Activated CD8-positive, alpha-beta memory T cell treated with anti-CD3 and anti-CD28 coated beads, Interleukin-2, amount 10 ng/mL, durations not matched to agents 7 days and 5 days (primary cell): ENCODE measurements around the gene IP6K3. TPM values are rescaled to one million over a fixed set of nuclear protein-coding genes. Genes with fewer than 3 reads are reported as not detected.

Source experiments
- ATAC-seq: fragments of 150-1000 bp; cut with Tn5 transposase; one replicate; pipeline ENCODE4 v1.10.0; 2021; ENCODE audit warnings: moderate library complexity
- CTCF ChIA-PET: fragments of 350-600 bp; sonication (Branson Sonifier 250); formaldehyde crosslinking; loops from one replicate; lab custom pipeline; 2021; ENCODE audit warnings: antibody characterized with exemption; lab: Charles Lee
- DNase-seq: peaks from one replicate; pipeline ENCODE4 v3.0.0-alpha.2; 2020
- H3K27ac Mint-ChIP-seq: one replicate; pipeline ENCODE4 v1.8.0; 2021; ENCODE audit warnings: mild to moderate bottlenecking, mixed read lengths
- H3K27me3 Mint-ChIP-seq: one replicate; pipeline ENCODE4 v1.8.0; 2021; ENCODE audit warnings: mixed read lengths
- H3K36me3 Mint-ChIP-seq: one replicate; pipeline ENCODE4 v1.8.0; 2021; ENCODE audit warnings: mild to moderate bottlenecking, mixed read lengths
- H3K4me1 Mint-ChIP-seq: one replicate; pipeline ENCODE4 v1.8.0; 2021; ENCODE audit warnings: mixed read lengths
- H3K4me3 Mint-ChIP-seq: one replicate; pipeline ENCODE4 v1.8.0; 2021; ENCODE audit warnings: mild to moderate bottlenecking, moderate library complexity, mixed read lengths
- H3K9me3 Mint-ChIP-seq: one replicate; pipeline ENCODE4 v1.8.0; 2022; ENCODE audit warnings: low read depth, mixed read lengths
- total RNA-seq, 2 experiments: library from RNA; stranded (reverse); gene quantifications; one replicate each; pipeline ENCODE4 v1.2.3, GENCODE V29; 2021

Gene IP6K3, protein sequence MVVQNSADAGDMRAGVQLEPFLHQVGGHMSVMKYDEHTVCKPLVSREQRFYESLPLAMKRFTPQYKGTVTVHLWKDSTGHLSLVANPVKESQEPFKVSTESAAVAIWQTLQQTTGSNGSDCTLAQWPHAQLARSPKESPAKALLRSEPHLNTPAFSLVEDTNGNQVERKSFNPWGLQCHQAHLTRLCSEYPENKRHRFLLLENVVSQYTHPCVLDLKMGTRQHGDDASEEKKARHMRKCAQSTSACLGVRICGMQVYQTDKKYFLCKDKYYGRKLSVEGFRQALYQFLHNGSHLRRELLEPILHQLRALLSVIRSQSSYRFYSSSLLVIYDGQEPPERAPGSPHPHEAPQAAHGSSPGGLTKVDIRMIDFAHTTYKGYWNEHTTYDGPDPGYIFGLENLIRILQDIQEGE
- total RNA-seq = not detected

- no peaks in the 10 kb centered on the region for H3K9me3 Mint-ChIP-seq
- no peak within 1 kb of the TSS for H3K27ac Mint-ChIP-seq
- H3K4me3 Mint-ChIP-seq = no peak within 1 kb of the TSS
- H3K36me3 Mint-ChIP-seq = no peaks in the 10 kb centered on the region
- DNase-seq (no peak), ATAC-seq (no peak)
- CTCF ChIA-PET = interaction anchor here (0.8 to 4.4 kb wide), 3 partner anchors 14 to 282 kb away, joined by 3 to 28 read pairs (median 4); partner anchors contain the start of gene UQCC2
- H3K27me3 Mint-ChIP-seq = peaks cover 18% of the 10 kb centered on the region
- no peaks in the 10 kb centered on the region for H3K4me1 Mint-ChIP-seq
These were observed at the start of gene IP6K3 for GRCh38 chr6:33746651-33747100. Gene IP6K3 (minus strand): TSS chr6:33746905. CDS start chr6:33735476, 11,429 bp downstream.

GRCh38 chr6:33794910-33795623 is 48.4 kb upstream of the IP6K3 start:
- CTCF ChIA-PET = no interaction called here
- ATAC-seq (no peak), DNase-seq (no peak)
- Mint-ChIP-seq H3K27me3 (peaks cover 32% of the 10 kb centered on the region), H3K4me3 (no peak overlapping the region), H3K27ac (no peak overlapping the region), H3K9me3 (no peaks in the 10 kb centered on the region), H3K36me3 (no peaks in the 10 kb centered on the region), H3K4me1 (peaks cover 6% of the 10 kb centered on the region)

GRCh38 chr6:33792981-33793380 is 46.3 kb upstream of the IP6K3 start:
- Mint-ChIP-seq H3K36me3 (peaks cover under 1% of the 10 kb centered on the region), H3K27me3 (peaks cover 17% of the 10 kb centered on the region), H3K27ac (no peak overlapping the region), H3K4me3 (no peak overlapping the region), H3K9me3 (no peaks in the 10 kb centered on the region), H3K4me1 (peaks cover 14% of the 10 kb centered on the region)
- no peak for DNase-seq
- no peak for ATAC-seq
- CTCF ChIA-PET = no interaction called here

DNA sequence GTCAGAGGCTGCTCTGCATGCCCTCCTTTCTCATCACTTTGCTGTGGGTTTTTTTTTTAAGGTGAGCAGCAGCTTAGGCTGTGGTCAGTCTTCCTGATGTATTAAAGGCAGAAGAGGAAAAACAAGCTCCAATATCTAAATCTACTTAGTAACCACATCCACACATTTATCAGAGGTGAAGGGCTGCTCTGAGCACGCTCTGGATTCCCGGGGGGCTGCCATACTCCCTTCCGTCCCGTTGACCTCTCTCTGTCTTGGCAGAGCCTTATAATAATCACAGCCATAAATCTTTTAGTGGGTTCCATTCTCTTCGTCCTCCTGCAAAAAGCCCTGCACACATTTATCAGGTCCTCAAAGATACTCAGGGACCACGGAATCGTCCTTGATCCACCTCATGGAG is 44.9 kb upstream of the IP6K3 start:
- Mint-ChIP-seq H3K4me1 (peaks cover 25% of the 10 kb centered on the region), H3K27me3 (peaks cover 10% of the 10 kb centered on the region), H3K27ac (no peak overlapping the region), H3K36me3 (peaks cover 6% of the 10 kb centered on the region), H3K4me3 (no peak overlapping the region), H3K9me3 (no peaks in the 10 kb centered on the region)
- DNase-seq = no peak
- CTCF ChIA-PET = no interaction called here
- ATAC-seq = no peak

DNA sequence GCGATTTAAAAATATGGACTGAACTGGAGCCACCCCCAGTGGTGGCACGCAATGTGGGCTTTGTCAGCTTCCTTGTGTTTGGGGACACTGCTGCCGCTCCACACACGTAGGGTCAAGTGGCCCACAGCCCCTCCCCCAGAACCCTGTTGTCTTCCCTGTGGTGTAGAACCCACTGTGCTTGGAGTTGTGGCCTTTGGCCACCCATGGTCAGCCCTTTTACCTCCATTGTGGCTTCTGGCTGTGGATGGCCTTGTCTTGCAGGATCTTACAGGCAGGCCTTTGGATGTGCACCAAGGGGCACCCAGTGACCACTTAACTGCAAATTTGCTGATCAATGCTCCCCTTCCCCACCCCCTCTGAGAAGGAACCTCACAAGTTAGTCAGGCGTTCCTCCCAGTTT is 44.2 kb upstream of the IP6K3 start:
- no peak overlapping the region for H3K4me3 Mint-ChIP-seq
- CTCF ChIA-PET = no interaction called here
- H3K36me3 Mint-ChIP-seq = peaks cover 13% of the 10 kb centered on the region
- ATAC-seq (no peak), DNase-seq (no peak)
- no peaks in the 10 kb centered on the region for H3K9me3 Mint-ChIP-seq
- no peak overlapping the region for H3K27ac Mint-ChIP-seq
- peaks cover 33% of the 10 kb centered on the region for H3K4me1 Mint-ChIP-seq
- peaks cover 10% of the 10 kb centered on the region for H3K27me3 Mint-ChIP-seq

- DNase-seq = no peak
- no peak for ATAC-seq
- CTCF ChIA-PET = no interaction called here
- no peaks in the 10 kb centered on the region for H3K9me3 Mint-ChIP-seq
- peaks cover 14% of the 10 kb centered on the region for H3K36me3 Mint-ChIP-seq
- H3K4me3 Mint-ChIP-seq = peak overlapping the region; percentile 21
- peaks cover 10% of the 10 kb centered on the region for H3K27me3 Mint-ChIP-seq
- no peak overlapping the region for H3K27ac Mint-ChIP-seq
- peaks cover 38% of the 10 kb centered on the region for H3K4me1 Mint-ChIP-seq
These were observed 43.7 kb upstream of the IP6K3 start for GRCh38 chr6:33790379-33790778.

- H3K27ac Mint-ChIP-seq = peak overlapping the region; percentile 77
- peaks cover 16% of the 10 kb centered on the region for H3K36me3 Mint-ChIP-seq
- peaks cover 10% of the 10 kb centered on the region for H3K27me3 Mint-ChIP-seq
- ATAC-seq = no peak
- DNase-seq = no peak
- H3K9me3 Mint-ChIP-seq = no peaks in the 10 kb centered on the region
- peak overlapping the region; percentile 67 for H3K4me3 Mint-ChIP-seq
- CTCF ChIA-PET = interaction anchor here (0.8 to 1.7 kb wide), 2 partner anchors 10 to 80 kb away, joined by 4 read pairs; no protein-coding TSS in a partner anchor
- H3K4me1 Mint-ChIP-seq = peaks cover 45% of the 10 kb centered on the region
These were observed 42.8 kb upstream of the IP6K3 start for GRCh38 chr6:33789550-33789895.

DNA sequence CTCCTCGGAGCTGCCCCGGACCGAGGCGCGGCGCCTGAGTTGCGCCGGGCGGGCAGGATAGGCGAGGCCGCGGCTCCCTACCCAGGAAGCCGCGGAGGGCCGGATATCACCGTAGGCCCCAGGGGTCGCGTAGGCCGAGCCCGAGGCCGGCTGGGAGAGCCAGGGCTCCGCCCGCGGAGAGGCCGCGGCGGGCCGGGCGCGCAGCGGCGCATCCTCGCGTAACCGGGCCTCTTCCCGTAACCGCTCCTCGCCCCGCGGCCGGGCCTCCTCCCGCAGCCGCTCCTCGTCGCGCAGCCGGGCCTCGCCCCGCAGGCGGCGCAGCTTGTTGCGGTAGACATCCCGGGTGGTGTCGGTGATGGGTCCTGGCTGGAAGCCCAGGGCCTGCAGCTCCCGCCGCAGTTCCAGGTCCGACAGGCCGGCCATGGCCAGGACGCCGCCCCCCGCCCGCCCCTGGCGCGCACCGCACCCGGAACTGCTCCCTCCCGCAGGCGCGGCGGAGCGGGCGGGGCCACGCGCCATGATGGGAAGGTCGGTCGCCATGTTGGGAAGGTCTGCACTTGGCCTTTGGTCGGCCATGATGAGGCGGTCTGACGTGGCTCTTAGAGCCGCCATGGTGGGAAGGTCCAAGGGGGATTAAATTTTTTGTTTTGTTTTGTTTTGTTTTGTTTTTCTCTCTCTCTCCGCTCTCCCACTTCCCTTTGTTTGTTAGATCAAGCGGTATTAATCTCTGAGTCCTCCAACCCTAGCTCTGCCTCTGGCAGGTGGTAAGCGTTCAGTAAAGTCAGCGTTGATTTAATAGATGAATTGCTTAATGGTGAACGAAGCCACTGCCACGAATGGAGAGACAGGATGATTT is 42.2 kb upstream of the IP6K3 start, which contains the start of gene LEMD2:
TSS of gene LEMD2 (minus strand) at position 437 of the 856 bp plus-strand sequence. CDS start at position 423, 14 bp downstream.
- peak; percentile 94 for DNase-seq
- peak within 1 kb of the TSS; percentile 89 for H3K4me3 Mint-ChIP-seq
- peaks cover 20% of the 10 kb centered on the region for H3K36me3 Mint-ChIP-seq
- peak within 1 kb of the TSS; percentile 90 for H3K27ac Mint-ChIP-seq
- CTCF ChIA-PET = interaction anchor here (0.7 to 3.5 kb wide), 11 partner anchors 9 to 366 kb away, joined by 3 to 16 read pairs (median 4); partner anchors contain the start of gene UQCC2
- peaks cover 45% of the 10 kb centered on the region for H3K4me1 Mint-ChIP-seq
- ATAC-seq = peak; percentile 88
- no peaks in the 10 kb centered on the region for H3K9me3 Mint-ChIP-seq
- peaks cover 8% of the 10 kb centered on the region for H3K27me3 Mint-ChIP-seq

DNA sequence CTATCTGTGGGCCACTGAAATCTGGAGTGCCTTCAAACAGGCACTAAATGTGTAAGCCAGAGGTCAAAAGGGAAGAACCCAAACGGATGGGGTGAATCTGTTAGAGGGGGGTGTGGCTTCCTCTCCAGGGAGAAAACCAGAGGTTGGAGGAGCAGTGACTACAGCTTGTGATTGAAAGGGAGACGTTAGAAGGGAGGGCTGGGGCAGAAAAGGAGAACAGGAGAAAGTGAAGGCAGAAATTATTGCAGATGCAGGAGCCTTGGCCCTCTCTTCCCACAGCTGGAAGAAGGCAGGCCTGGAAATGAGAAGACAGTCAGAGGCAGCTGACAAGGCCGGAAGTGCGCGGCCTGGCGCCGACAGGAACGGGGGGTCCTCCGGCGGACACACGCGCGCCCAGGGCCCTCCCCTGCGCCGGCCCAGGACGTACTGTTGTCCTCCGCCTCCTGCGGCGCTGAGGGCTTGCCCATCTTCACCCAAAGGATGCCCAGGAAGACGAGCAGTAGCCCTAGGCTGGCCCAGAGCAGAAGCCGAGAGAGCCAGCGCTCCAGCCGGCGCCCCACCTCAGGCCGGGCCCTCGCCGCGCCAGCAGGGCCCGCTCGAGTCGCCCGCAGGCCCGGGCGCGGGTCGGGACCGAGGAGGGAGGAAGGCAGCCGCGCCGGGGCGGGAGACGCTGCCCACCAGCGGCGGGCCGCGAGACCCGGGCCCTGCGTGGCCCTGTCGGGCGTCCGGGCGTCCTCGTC is 41.4 kb upstream of the IP6K3 start:
- peaks cover 45% of the 10 kb centered on the region for H3K4me1 Mint-ChIP-seq
- DNase-seq (peak; percentile 80), ATAC-seq (peak; percentile 62)
- peak overlapping the region; percentile 89 for H3K4me3 Mint-ChIP-seq
- H3K27me3 Mint-ChIP-seq = peaks cover 3% of the 10 kb centered on the region
- no peaks in the 10 kb centered on the region for H3K9me3 Mint-ChIP-seq
- H3K27ac Mint-ChIP-seq = peak overlapping the region; percentile 90
- peaks cover 26% of the 10 kb centered on the region for H3K36me3 Mint-ChIP-seq
- CTCF ChIA-PET = interaction anchor here (0.7 to 3.5 kb wide), 11 partner anchors 9 to 366 kb away, joined by 3 to 16 read pairs (median 4); partner anchors contain the start of gene UQCC2

- Mint-ChIP-seq H3K4me3 (peak overlapping the region; percentile 89), H3K36me3 (peaks cover 26% of the 10 kb centered on the region), H3K27ac (peak overlapping the region; percentile 90), H3K9me3 (no peaks in the 10 kb centered on the region), H3K27me3 (no peaks in the 10 kb centered on the region), H3K4me1 (peaks cover 45% of the 10 kb centered on the region)
- no peak for ATAC-seq
- no peak for DNase-seq
- CTCF ChIA-PET = interaction anchor here (1.1 to 3.5 kb wide), 10 partner anchors 8 to 240 kb away, joined by 3 to 16 read pairs (median 4); partner anchors contain the start of gene UQCC2
These were observed 40.7 kb upstream of the IP6K3 start for GRCh38 chr6:33787346-33787953.

- CTCF ChIA-PET = interaction anchor here (1.4 to 3.5 kb wide), 4 partner anchors 15 to 128 kb away, joined by 3 to 16 read pairs (median 4); no protein-coding TSS in a partner anchor
- no peak overlapping the region for H3K27ac Mint-ChIP-seq
- no peaks in the 10 kb centered on the region for H3K9me3 Mint-ChIP-seq
- DNase-seq (no peak), ATAC-seq (no peak)
- H3K4me3 Mint-ChIP-seq = peak overlapping the region; percentile 17
- peaks cover 48% of the 10 kb centered on the region for H3K4me1 Mint-ChIP-seq
- H3K36me3 Mint-ChIP-seq = peaks cover 32% of the 10 kb centered on the region
- no peaks in the 10 kb centered on the region for H3K27me3 Mint-ChIP-seq
These were observed 40.0 kb upstream of the IP6K3 start for GRCh38 chr6:33786736-33787135.

GRCh38 chr6:33785778-33786177 is 39.1 kb upstream of the IP6K3 start:
- Mint-ChIP-seq H3K4me3 (no peak overlapping the region), H3K4me1 (peaks cover 48% of the 10 kb centered on the region), H3K9me3 (no peaks in the 10 kb centered on the region), H3K36me3 (peaks cover 33% of the 10 kb centered on the region), H3K27ac (peak overlapping the region; percentile 21), H3K27me3 (no peaks in the 10 kb centered on the region)
- CTCF ChIA-PET = interaction anchor here (1.1 to 3.5 kb wide), 5 partner anchors 11 to 242 kb away, joined by 3 to 16 read pairs (median 4); partner anchors contain the start of gene UQCC2
- DNase-seq (no peak), ATAC-seq (no peak)
